Neural cell (in vitro differentiated cells): Measurements from ENCODE around the gene OR10H5. TPM values are rescaled to one million over a fixed set of nuclear protein-coding genes. Genes with fewer than 3 reads are reported as not detected.

Source experiments
- H2AFZ ChIP-seq: fragments of 200-600, 300-800 bp; sonication (generic), shearing (Covaris generic); 2 replicates; pipeline ENCODE4 v1.6.0; 2014; ENCODE audit warnings: low read depth, mild to moderate bottlenecking, antibody characterized with exemption, low read length, moderate library complexity
- H3F3A ChIP-seq: fragments of 200-600 bp; shearing (Covaris generic); 2 replicates; pipeline ENCODE4 v1.6.1; 2016; ENCODE audit warnings: mild to moderate bottlenecking, moderate library complexity, mixed read lengths, antibody characterized with exemption, low read length; ENCODE audit not compliant: insufficient read depth, poor library complexity, severe bottlenecking
- H3K27ac ChIP-seq: fragments of 200-600, 300-800 bp; sonication (generic), shearing (Covaris generic); 2 replicates; pipeline ENCODE4 v1.5.1; 2014; ENCODE audit warnings: mild to moderate bottlenecking, low read length, moderate library complexity
- H3K27me3 ChIP-seq: fragments of 300-800, 200-600 bp; sonication (generic), shearing (Covaris generic); 2 replicates; pipeline ENCODE4 v1.6.0; 2014; ENCODE audit warnings: mild to moderate bottlenecking, low read depth, low read length, moderate library complexity; ENCODE audit not compliant: insufficient read depth
- H3K36me3 ChIP-seq: fragments of 300-800, 200-600 bp; sonication (generic), shearing (Covaris generic); 2 replicates; pipeline ENCODE4 v1.5.1; 2014; ENCODE audit warnings: mild to moderate bottlenecking, antibody characterized with exemption, low read length, moderate library complexity; ENCODE audit not compliant: insufficient read depth
- H3K4me2 ChIP-seq: fragments of 300-800, 200-600 bp; sonication (generic), shearing (Covaris generic); 2 replicates; pipeline ENCODE4 v1.6.0; 2014; ENCODE audit warnings: mild to moderate bottlenecking, low read length
- H3K4me3 ChIP-seq: fragments of 300-800, 200-600 bp; sonication (generic), shearing (Covaris generic); 2 replicates; pipeline ENCODE4 v1.5.1; 2014; ENCODE audit warnings: mild to moderate bottlenecking, low read length, moderate library complexity
- H3K79me2 ChIP-seq: fragments of 200-600 bp; shearing (Covaris generic); replicated peaks from 2 replicates; pipeline ENCODE4 v1.6.0; 2014; ENCODE audit warnings: mild to moderate bottlenecking, low read length, moderate library complexity; ENCODE audit not compliant: insufficient read depth
- H3K9ac ChIP-seq: fragments of 300-800, 200-600 bp; sonication (generic), shearing (Covaris generic); 2 replicates; pipeline ENCODE4 v1.6.1; 2016; ENCODE audit warnings: mild to moderate bottlenecking, low read length, mixed read lengths
- H3K9me2 ChIP-seq: fragments of 200-600 bp; shearing (Covaris generic); 2 replicates; pipeline ENCODE4 v1.6.1; 2016; ENCODE audit warnings: mild to moderate bottlenecking, low read length, mixed read lengths; ENCODE audit not compliant: insufficient read depth
- H3K9me3 ChIP-seq: fragments of 200-600, 300-800 bp; sonication (generic), shearing (Covaris generic); 2 replicates; pipeline ENCODE4 v1.6.1; 2016; ENCODE audit warnings: mild to moderate bottlenecking, mixed run types, low read length, moderate library complexity, mixed read lengths
- H4K20me1 ChIP-seq: fragments of 200-600 bp; shearing (Covaris generic); 2 replicates; pipeline ENCODE4 v1.6.1; 2016; ENCODE audit warnings: mild to moderate bottlenecking, mixed run types; ENCODE audit not compliant: insufficient read depth
- CTCF ChIP-seq: fragments of 450-650 bp; IDR thresholded peaks from 2 replicates; pipeline ENCODE4 v1.5.1; 2014; ENCODE audit warnings: antibody characterized with exemption, mild to moderate bottlenecking, moderate library complexity; ENCODE audit not compliant: poor library complexity, severe bottlenecking
- EP300 ChIP-seq: fragments of 450-650 bp; conservative IDR thresholded peaks from 2 replicates; pipeline ENCODE4 v1.6.1; 2014; ENCODE audit warnings: antibody characterized with exemption, mild to moderate bottlenecking, moderate library complexity; ENCODE audit not compliant: poor library complexity, severe bottlenecking
- EZH2 ChIP-seq: fragments of 200-600, 300-800 bp; shearing (Covaris generic), sonication (generic); IDR thresholded peaks from 2 replicates; pipeline ENCODE4 v1.6.1; 2014; ENCODE audit warnings: antibody characterized with exemption, low read length, borderline replicate concordance, mild to moderate bottlenecking; ENCODE audit not compliant: insufficient read depth, poor library complexity, severe bottlenecking
- MXI1 ChIP-seq: fragments of 450-650 bp; conservative IDR thresholded peaks from 2 replicates; pipeline ENCODE4 v1.6.1; 2014; ENCODE audit warnings: antibody characterized with exemption, mild to moderate bottlenecking; ENCODE audit not compliant: poor library complexity, severe bottlenecking
- POLR2AphosphoS5 ChIP-seq: IDR thresholded peaks from 2 replicates; pipeline ENCODE4 v1.6.1; 2012
- RAD21 ChIP-seq: fragments of 450-650 bp; conservative IDR thresholded peaks from 2 replicates; pipeline ENCODE4 v1.6.1; 2014; ENCODE audit warnings: antibody characterized with exemption, mild to moderate bottlenecking, moderate library complexity
- REST ChIP-seq: IDR thresholded peaks from 2 replicates; pipeline ENCODE4 v1.6.1; 2012; ENCODE audit warnings: borderline replicate concordance
- SMC3 ChIP-seq: fragments of 450-650 bp; conservative IDR thresholded peaks from 2 replicates; pipeline ENCODE4 v1.6.1; 2014; ENCODE audit warnings: antibody characterized with exemption, mild to moderate bottlenecking, moderate library complexity; ENCODE audit not compliant: poor library complexity
- TAF1 ChIP-seq: IDR thresholded peaks from 2 replicates; pipeline ENCODE4 v1.6.1; 2012; ENCODE audit warnings: low read depth
- polyA plus RNA-seq: library from polyadenylated mRNA; depleted of rRNA; stranded (reverse); fragments of >200 nt; gene quantifications from 2 replicates; pipeline ENCODE4 v1.2.3, GENCODE V29; 2014

Gene OR10H5
- polyA plus RNA-seq, 1 donor from 2014 or later, result not detected

GRCh38 chr19:15829786-15830185 lies 42.3 kb downstream of the OR10H5 start:
- Histone ChIP-seq H3K36me3 (no peaks in the 10 kb centered on the region), H3F3A (no peaks in the 10 kb centered on the region), H3K27me3 (no peaks in the 10 kb centered on the region)

GRCh38 chr19:15831626-15832025 lies 44.2 kb downstream of the OR10H5 start:
- H3K9ac ChIP-seq, result no peak overlapping the region
- no peak overlapping the region for H2AFZ ChIP-seq
- H3K9me2 ChIP-seq, result no peaks in the 10 kb centered on the region
- H3K9me3 ChIP-seq, result peaks cover 4% of the 10 kb centered on the region
- no peaks in the 10 kb centered on the region for H4K20me1 ChIP-seq
- H3F3A ChIP-seq, result no peaks in the 10 kb centered on the region
- H3K27ac ChIP-seq, result no peak overlapping the region
- H3K79me2 ChIP-seq, result no peaks in the 10 kb centered on the region
- H3K36me3 ChIP-seq, result no peaks in the 10 kb centered on the region
- H3K4me3 ChIP-seq, result no peak overlapping the region
- H3K27me3 ChIP-seq, result no peaks in the 10 kb centered on the region
- no peak overlapping the region for H3K4me2 ChIP-seq
- TF ChIP-seq TAF1 (no peak), EZH2 (no peak), EP300 (no peak), POLR2AphosphoS5 (no peak), REST (no peak), MXI1 (no peak), SMC3 (no peak)

More at GRCh38 chr19:15829786-15830185, 42.3 kb downstream of the OR10H5 start:
- Histone ChIP-seq H3K9ac (no peak overlapping the region), H3K79me2 (no peaks in the 10 kb centered on the region), H3K4me2 (no peak overlapping the region), H3K9me2 (no peaks in the 10 kb centered on the region), H4K20me1 (no peaks in the 10 kb centered on the region), H3K27ac (no peak overlapping the region), H3K4me3 (no peak overlapping the region), H2AFZ (no peak overlapping the region), H3K9me3 (peaks cover 2% of the 10 kb centered on the region)
- TF ChIP-seq CTCF (no peak), RAD21 (no peak), EZH2 (no peak), REST (no peak), TAF1 (no peak), EP300 (no peak), MXI1 (no peak), SMC3 (no peak), POLR2AphosphoS5 (no peak)
